GM19238 (cell line): ENCODE measurements around the gene NLRP7.

ENCODE experiments used
- DNase-seq: peaks from one replicate; pipeline ENCODE4 v3.0.0; 2011; ENCODE audit warnings: low spot score; ENCODE audit not compliant: insufficient read length

Gene NLRP7

DNA sequence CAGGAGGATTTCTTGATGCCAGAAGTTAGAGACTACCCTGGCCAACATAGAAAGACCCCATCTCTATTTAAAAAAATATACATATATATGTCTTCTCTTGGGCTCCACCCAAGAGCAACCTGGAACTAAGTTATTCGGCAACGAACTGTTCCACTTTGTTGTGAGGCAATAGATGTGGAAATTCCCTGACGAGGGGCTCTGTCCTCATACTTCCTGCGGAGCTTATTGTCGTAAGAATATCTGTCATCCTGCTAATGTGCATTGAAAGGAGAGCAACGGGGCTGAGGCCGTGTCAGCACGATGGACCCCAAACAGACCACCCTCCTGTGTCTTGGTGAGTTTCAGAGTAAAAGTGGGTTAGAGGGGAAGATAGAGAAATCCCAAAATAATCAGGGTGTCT lies 73.3 kb downstream of the NLRP7 start, which contains the start of gene FCAR:
FCAR (plus strand) TSS at position 246 of the 400 bp plus-strand sequence; CDS start at position 301, 55 bp downstream.
- DNase-seq, result no peak
